Measurements from ENCODE around the gene TLR9.

TLR9 gene

DNA sequence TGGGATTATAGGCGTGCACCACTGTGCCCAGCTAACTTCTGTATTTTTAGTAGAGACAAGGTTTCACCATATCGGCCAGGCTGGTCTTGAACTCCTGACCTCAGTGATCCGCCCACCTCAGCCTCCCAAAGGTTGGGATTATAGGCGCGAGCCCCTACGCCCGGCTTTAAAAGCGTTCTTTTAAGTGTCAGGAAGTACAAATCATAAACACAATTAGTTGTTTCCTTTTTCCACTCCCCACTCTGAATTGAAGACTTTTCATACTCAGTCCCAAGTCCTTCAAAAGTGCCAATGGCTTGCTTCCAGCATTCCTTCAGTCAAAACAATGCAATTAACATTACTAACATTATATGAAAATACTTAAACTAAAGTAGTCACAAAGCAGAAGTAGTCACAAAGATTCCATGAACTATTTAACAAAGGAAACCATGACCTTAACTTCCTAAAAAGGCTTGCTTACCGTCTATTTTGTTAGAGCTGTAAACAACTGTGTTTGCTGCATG is 44.9 kb upstream of the TLR9 start:
- Histone ChIP-seq H4K20me1 (ENCODE audit: insufficient read depth) (peaks cover 22% of the 10 kb centered on the region), H3K79me2 (ENCODE audit: insufficient read depth, low read depth) (peaks cover 91% of the 10 kb centered on the region), H3K4me1 (ENCODE audit: low read depth, poor library complexity, severe bottlenecking) (peaks cover 56% of the 10 kb centered on the region), H3K9ac (no peak overlapping the region), H3K4me2 (peak overlapping the region; percentile 16), H2AFZ (ENCODE audit: low read depth) (no peak overlapping the region), H3K27ac (no peak overlapping the region; the same call in 1 of the 2 replicates), H3K36me3 (ENCODE audit: insufficient read depth) (0 out of 2 replicates have a peak, but pooled peaks cover 3% of the 10 kb centered on the region), H3K4me3 (IDR thresholded peaks at IDR 0.05; ENCODE audit: insufficient read depth, low read depth, low read length) (no peak overlapping the region), H3K27me3 (ENCODE audit: insufficient read depth, low read depth) (no peaks in the 10 kb centered on the region)
- TF ChIP-seq, protein P1, sequence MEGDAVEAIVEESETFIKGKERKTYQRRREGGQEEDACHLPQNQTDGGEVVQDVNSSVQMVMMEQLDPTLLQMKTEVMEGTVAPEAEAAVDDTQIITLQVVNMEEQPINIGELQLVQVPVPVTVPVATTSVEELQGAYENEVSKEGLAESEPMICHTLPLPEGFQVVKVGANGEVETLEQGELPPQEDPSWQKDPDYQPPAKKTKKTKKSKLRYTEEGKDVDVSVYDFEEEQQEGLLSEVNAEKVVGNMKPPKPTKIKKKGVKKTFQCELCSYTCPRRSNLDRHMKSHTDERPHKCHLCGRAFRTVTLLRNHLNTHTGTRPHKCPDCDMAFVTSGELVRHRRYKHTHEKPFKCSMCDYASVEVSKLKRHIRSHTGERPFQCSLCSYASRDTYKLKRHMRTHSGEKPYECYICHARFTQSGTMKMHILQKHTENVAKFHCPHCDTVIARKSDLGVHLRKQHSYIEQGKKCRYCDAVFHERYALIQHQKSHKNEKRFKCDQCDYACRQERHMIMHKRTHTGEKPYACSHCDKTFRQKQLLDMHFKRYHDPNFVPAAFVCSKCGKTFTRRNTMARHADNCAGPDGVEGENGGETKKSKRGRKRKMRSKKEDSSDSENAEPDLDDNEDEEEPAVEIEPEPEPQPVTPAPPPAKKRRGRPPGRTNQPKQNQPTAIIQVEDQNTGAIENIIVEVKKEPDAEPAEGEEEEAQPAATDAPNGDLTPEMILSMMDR (conservative IDR thresholded peaks at IDR 0.05; ENCODE audit: low read depth, low read length): no peak

DNA sequence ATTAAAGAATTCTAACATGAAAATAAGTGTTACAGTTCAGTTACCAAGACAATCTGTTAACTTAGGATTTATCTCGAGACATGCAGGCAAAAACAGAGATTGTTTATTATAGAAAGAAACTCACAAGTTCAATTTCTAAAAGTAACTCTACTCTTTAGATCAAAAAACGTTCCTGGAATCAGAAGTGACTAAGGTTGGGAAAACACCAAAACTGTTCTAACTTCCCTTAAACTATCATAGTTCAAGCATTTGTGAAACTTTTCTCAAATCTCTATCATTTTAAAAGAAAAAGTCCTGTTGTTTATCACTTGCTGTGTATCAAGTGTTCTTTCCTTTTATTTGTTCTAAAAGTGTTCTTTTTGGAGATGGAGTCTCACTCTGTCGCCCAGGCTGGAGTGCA is 44.3 kb upstream of the TLR9 start:
- no peaks in the 10 kb centered on the region for H3K27me3 ChIP-seq (ENCODE audit: insufficient read depth, low read depth)
- peaks cover 17% of the 10 kb centered on the region for H4K20me1 ChIP-seq (ENCODE audit: insufficient read depth)
- no peak overlapping the region for H2AFZ ChIP-seq (ENCODE audit: low read depth)
- H3K36me3 ChIP-seq (ENCODE audit: insufficient read depth): 0 out of 2 replicates have a peak, but pooled peaks cover 3% of the 10 kb centered on the region
- H3K4me2 ChIP-seq: no peak overlapping the region; the same call in 1 of the 2 replicates
- TF ChIP-seq, protein P1 (conservative IDR thresholded peaks at IDR 0.05; ENCODE audit: low read depth, low read length): no peak
- H3K79me2 ChIP-seq (ENCODE audit: insufficient read depth, low read depth): peaks cover 85% of the 10 kb centered on the region
- H3K9ac ChIP-seq: no peak overlapping the region
- peaks cover 51% of the 10 kb centered on the region for H3K4me1 ChIP-seq (ENCODE audit: low read depth, poor library complexity, severe bottlenecking)
- no peak overlapping the region for H3K4me3 ChIP-seq (IDR thresholded peaks at IDR 0.05; ENCODE audit: insufficient read depth, low read depth, low read length)
- H3K27ac ChIP-seq: no peak overlapping the region

DNA sequence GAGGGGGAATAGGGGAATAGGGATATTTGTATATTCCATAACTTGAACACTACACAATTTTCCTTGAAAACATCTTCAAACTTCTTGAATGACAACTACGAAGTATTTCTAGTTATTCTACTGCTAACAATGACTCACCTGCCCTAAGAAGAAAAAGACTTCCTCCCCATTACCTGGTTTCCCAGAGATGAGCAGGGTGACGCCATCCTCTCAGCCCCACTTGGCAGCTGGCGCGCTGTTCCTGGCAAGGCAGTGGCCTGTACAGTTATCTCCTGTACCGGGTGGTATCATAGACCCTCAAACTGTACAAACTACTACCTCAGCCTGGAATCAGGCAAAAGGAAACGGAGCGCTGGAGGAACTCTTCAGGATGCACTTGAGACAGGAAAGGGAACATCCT is 42.6 kb upstream of the TLR9 start:
- Histone ChIP-seq H3K27me3 (ENCODE audit: insufficient read depth, low read depth) (no peaks in the 10 kb centered on the region), H3K36me3 (ENCODE audit: insufficient read depth) (0 out of 2 replicates have a peak, but pooled peaks cover 3% of the 10 kb centered on the region), H3K4me3 (IDR thresholded peaks at IDR 0.05; ENCODE audit: insufficient read depth, low read depth, low read length) (no peak overlapping the region), H3K4me2 (no peak overlapping the region), H4K20me1 (ENCODE audit: insufficient read depth) (peaks cover 16% of the 10 kb centered on the region), H3K79me2 (ENCODE audit: insufficient read depth, low read depth) (peaks cover 77% of the 10 kb centered on the region), H3K27ac (no peak overlapping the region), H3K9ac (no peak overlapping the region), H2AFZ (ENCODE audit: low read depth) (no peak overlapping the region), H3K4me1 (ENCODE audit: low read depth, poor library complexity, severe bottlenecking) (peaks cover 50% of the 10 kb centered on the region)
- TF ChIP-seq, protein P1 (conservative IDR thresholded peaks at IDR 0.05; ENCODE audit: low read depth, low read length): no peak

DNA sequence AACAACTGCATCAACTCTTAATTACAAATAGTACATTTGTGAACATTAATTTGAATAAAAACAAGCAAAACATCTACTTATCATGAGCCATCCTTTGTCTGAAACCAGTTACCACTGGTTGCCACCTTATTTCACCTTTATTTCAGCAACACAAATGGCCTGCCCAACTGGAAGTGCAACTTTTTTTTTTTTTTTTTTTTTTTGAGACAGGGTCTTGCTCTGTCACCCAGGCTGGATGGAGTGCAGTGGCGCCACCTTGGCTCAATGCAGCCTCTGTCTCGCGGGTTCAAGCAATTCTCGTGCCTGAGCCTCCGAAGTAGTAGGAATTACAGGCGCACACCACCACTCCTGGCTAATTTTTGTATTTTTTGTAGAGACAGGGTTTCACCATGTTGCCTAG is 39.9 kb upstream of the TLR9 start:
- TF ChIP-seq, protein P1 (conservative IDR thresholded peaks at IDR 0.05; ENCODE audit: low read depth, low read length): no peak
- Histone ChIP-seq H3K36me3 (ENCODE audit: insufficient read depth) (peaks cover 3% of the 10 kb centered on the region; the same call in 1 of the 2 replicates), H4K20me1 (ENCODE audit: insufficient read depth) (peaks cover 6% of the 10 kb centered on the region), H3K4me2 (no peak overlapping the region), H3K79me2 (ENCODE audit: insufficient read depth, low read depth) (peaks cover 55% of the 10 kb centered on the region), H3K9ac (no peak overlapping the region), H3K4me3 (IDR thresholded peaks at IDR 0.05; ENCODE audit: insufficient read depth, low read depth, low read length) (no peak overlapping the region), H3K27me3 (ENCODE audit: insufficient read depth, low read depth) (no peaks in the 10 kb centered on the region), H3K4me1 (ENCODE audit: low read depth, poor library complexity, severe bottlenecking) (peaks cover 41% of the 10 kb centered on the region), H3K27ac (no peak overlapping the region), H2AFZ (ENCODE audit: low read depth) (no peak overlapping the region)

Measured in KMS-11 (cell line).